Posterior vena cava (tissue), 2 donors: Measurements from ENCODE around the gene HYAL2. TPM values are rescaled to one million over a fixed set of nuclear protein-coding genes. Genes with fewer than 3 reads are reported as not detected.

Experiments
- DNase-seq: peaks from one replicate; pipeline ENCODE4 v3.0.0-alpha.2; 2020; ENCODE audit warnings: low spot score
- intact Hi-C, 2 donors: fragments of 100-400 bp; cut with DNase I; formaldehyde crosslinking; loops; one replicate each; pipeline versions ENCODE4 v1.14.1 to v1.14.2; 2022 to 2023
- long read RNA-seq, 2 donors: library from polyadenylated mRNA; unstranded; transcript quantifications; one replicate each; pipeline ENCODE4 v2.0.0, GENCODE V29; 2020 to 2021
- total RNA-seq, 2 donors: library from RNA; stranded (reverse); fragmentation: NEBNext Ultra II Directional; extraction: Animal tissue kit (Norgen Biotek cat#: 25700); gene quantifications; one replicate each; pipeline ENCODE4 v1.2.1, GENCODE V29; 2021
- donor health status: DM: yes; HTN: yes; CAD: no.
- donor health status: DM: yes; HTN: yes; CAD: no.

The HYAL2 gene
- total RNA-seq: 100 to 1,000 TPM in 1 of 2 donors, 10 to 100 TPM in 1; 95.2 to 130 TPM
- long read RNA-seq, donor 1, full-length matches to known transcripts: 80 of 94 reads
- long read RNA-seq, donor 1, partial matches to known transcripts: 9 of 94 reads
- long read RNA-seq, donor 1, other reads (novel, unspliced or antisense): 5 of 94 reads
- long read RNA-seq, donor 2, full-length matches to known transcripts: 1,011 of 1,050 reads
- long read RNA-seq, donor 2, partial matches to known transcripts: 2 of 1,050 reads
- long read RNA-seq, donor 2, other reads (novel, unspliced or antisense): 37 of 1,050 reads

GRCh38 chr3:50322386-50323091 lies at the start of gene HYAL2:
Gene HYAL2 (minus strand): TSS chr3:50322745. CDS start chr3:50320489, 2,256 bp downstream.
- peak; percentile 91 for DNase-seq
- intact Hi-C loops: loop anchor here in 1 of 2 donors (1.0 kb wide), 1 partner anchor 30 kb away; no protein-coding TSS in a partner anchor

GRCh38 chr3:50371133-50371685 lies 48.7 kb upstream of the HYAL2 start:
- DNase-seq: no peak
- intact Hi-C loops: no loop called here

GRCh38 chr3:50370594-50370993 lies 48.0 kb upstream of the HYAL2 start:
- intact Hi-C loops: no loop called here
- DNase-seq: no peak

GRCh38 chr3:50369012-50369670 lies 46.6 kb upstream of the HYAL2 start:
- intact Hi-C loops: no loop called here
- DNase-seq: no peak

GRCh38 chr3:50365842-50366220 lies 43.3 kb upstream of the HYAL2 start:
- intact Hi-C loops: no loop called here
- DNase-seq: no peak

- intact Hi-C loops: no loop called here
- peak; percentile 95 for DNase-seq
Observed at GRCh38 chr3:50365080-50365841, 42.7 kb upstream of the HYAL2 start.

GRCh38 chr3:50364573-50365079 lies 42.1 kb upstream of the HYAL2 start:
- intact Hi-C loops: no loop called here

GRCh38 chr3:50359760-50360110 lies 37.2 kb upstream of the HYAL2 start:
- DNase-seq: no peak
- intact Hi-C loops: no loop called here

More at GRCh38 chr3:50364573-50365079, 42.1 kb upstream of the HYAL2 start:
- DNase-seq: no peak

- DNase-seq: peak; percentile 98
- intact Hi-C loops: no loop called here
Observed at GRCh38 chr3:50358911-50359759, 36.6 kb upstream of the HYAL2 start, which contains the start of gene TMEM115. Gene TMEM115 (minus strand): TSS chr3:50359521. CDS start chr3:50359063, 458 bp downstream.

GRCh38 chr3:50358355-50358910 lies 35.9 kb upstream of the HYAL2 start:
- no peak for DNase-seq
- intact Hi-C loops: no loop called here

GRCh38 chr3:50357481-50357880 lies 34.9 kb upstream of the HYAL2 start:
- no peak for DNase-seq
- intact Hi-C loops: no loop called here

- no peak for DNase-seq
- intact Hi-C loops: no loop called here
Observed at GRCh38 chr3:50356553-50356952, 34.0 kb upstream of the HYAL2 start.

GRCh38 chr3:50355829-50356552 lies 33.4 kb upstream of the HYAL2 start:
- intact Hi-C loops: no loop called here
- no peak for DNase-seq

- intact Hi-C loops: no loop called here
- DNase-seq: no peak
Observed at GRCh38 chr3:50354850-50355249, 32.3 kb upstream of the HYAL2 start.

- DNase-seq: no peak
- intact Hi-C loops: no loop called here
Observed at GRCh38 chr3:50354186-50354764, 31.7 kb upstream of the HYAL2 start.

GRCh38 chr3:50353245-50354004 lies 30.9 kb upstream of the HYAL2 start:
- intact Hi-C loops: no loop called here
- DNase-seq: no peak
